Activated T-cell treated with anti-CD3 and anti-CD28 coated beads, Interleukin-2, amount 50 U/mL, for 72 hours (primary cell): Measurements from ENCODE around the gene C1orf50. TPM values are rescaled to one million over a fixed set of nuclear protein-coding genes. Genes with fewer than 3 reads are reported as not detected.
A peak's percentile ranks its signal among the peaks of the same experiment; 100 is the strongest.

ENCODE experiments used
- ATAC-seq, 2 donors: fragments of 150-1000 bp; cut with Tn5 transposase; replicated peaks in 1 of 2; 2 replicates each; pipeline ENCODE4 v1.10.0; 2021; ENCODE audit warnings: moderate library complexity in 2 of 2, mild to moderate bottlenecking in 1 of 2
- DNase-seq, 2 donors: peaks; one replicate each; pipeline ENCODE4 v3.0.0; 2021 to 2022; ENCODE audit warnings: mixed read lengths in 1 of 2
- H3K27ac Mint-ChIP-seq: one replicate; pipeline ENCODE4 v1.8.0; 2022; ENCODE audit warnings: mild to moderate bottlenecking, moderate library complexity, mixed read lengths
- H3K27me3 Mint-ChIP-seq: one replicate; pipeline ENCODE4 v1.8.0; 2022; ENCODE audit warnings: low read depth, mixed read lengths
- H3K36me3 Mint-ChIP-seq, 2 donors: one replicate each; pipeline ENCODE4 v1.8.0; 2022; ENCODE audit warnings: mixed read lengths in 2 of 2, mild to moderate bottlenecking in 1 of 2; ENCODE audit not compliant: insufficient read depth in 2 of 2
- H3K4me1 Mint-ChIP-seq: one replicate; pipeline ENCODE4 v1.8.0; 2022; ENCODE audit warnings: low read depth, mixed read lengths
- H3K4me3 Mint-ChIP-seq, 2 donors: one replicate each; pipeline ENCODE4 v1.8.0; 2022; ENCODE audit warnings: mild to moderate bottlenecking in 2 of 2, mixed read lengths in 2 of 2, moderate library complexity in 2 of 2
- H3K9me3 Mint-ChIP-seq, 2 donors: one replicate each; pipeline ENCODE4 v1.8.0; 2022; ENCODE audit warnings: mixed read lengths in 2 of 2
- total RNA-seq, 2 donors: library from RNA; stranded (reverse); gene quantifications; one replicate each; pipeline ENCODE4 v1.2.3, GENCODE V29; 2022

The C1orf50 gene
- total RNA-seq, 2 donors from 2014 or later = 11.7 to 12.2 TPM

DNA sequence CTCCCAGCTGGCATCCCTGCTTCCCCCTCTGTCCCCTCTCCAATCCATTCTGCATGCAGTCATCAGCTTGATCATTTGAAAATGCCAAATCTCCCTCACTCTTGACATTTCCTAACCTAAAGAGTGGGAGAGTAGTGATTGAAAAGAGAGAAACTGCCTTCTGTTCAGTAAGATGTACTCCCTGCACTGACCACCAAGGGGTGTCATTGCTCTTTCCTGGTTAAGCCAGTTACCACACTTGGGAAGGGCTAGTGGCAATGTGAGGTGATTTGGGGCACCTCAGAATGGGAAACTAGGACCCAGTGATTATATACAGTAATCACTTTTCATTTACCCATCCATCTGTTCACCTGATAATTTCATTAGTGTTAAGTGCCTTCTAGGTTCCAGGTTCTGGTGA is 10.8 kb downstream of the C1orf50 start:
- no peaks in the 10 kb centered on the region for H3K27me3 Mint-ChIP-seq
- no peak overlapping the region for H3K4me3 Mint-ChIP-seq
- DNase-seq (peak; percentile 34 to 37), ATAC-seq (peak; percentile 51 to 62)
- H3K36me3 Mint-ChIP-seq = peaks cover 6 to 14% of the 10 kb centered on the region in 2 donors
- peak overlapping the region; percentile 74 for H3K27ac Mint-ChIP-seq
- no peaks in the 10 kb centered on the region for H3K9me3 Mint-ChIP-seq
- peaks cover 20% of the 10 kb centered on the region for H3K4me1 Mint-ChIP-seq

DNA sequence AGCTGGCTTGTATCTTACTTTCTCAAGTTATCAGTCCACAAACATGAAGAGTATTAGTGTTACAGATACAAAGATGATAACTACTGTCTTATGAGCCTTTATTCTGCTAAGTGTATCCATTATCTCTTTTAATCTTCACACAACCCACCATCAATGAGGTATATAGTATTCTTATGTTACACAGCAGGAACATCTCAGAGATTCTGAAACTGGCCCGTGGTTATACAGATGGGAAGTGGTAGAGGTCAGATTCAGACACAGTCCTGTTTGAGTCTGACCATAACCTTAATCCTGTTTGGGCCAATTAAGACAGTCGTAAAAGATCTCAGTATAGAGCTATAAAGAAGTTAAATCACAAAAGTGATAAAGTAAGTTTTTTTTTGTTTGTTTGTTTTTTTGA is 12.7 kb downstream of the C1orf50 start:
- peaks cover 8 to 17% of the 10 kb centered on the region in 2 donors for H3K36me3 Mint-ChIP-seq
- ATAC-seq = peak in 1 of 2 donors; percentile 39
- peaks cover 17% of the 10 kb centered on the region for H3K4me1 Mint-ChIP-seq
- no peak for DNase-seq
- no peak overlapping the region for H3K4me3 Mint-ChIP-seq
- no peak overlapping the region for H3K27ac Mint-ChIP-seq
- no peaks in the 10 kb centered on the region for H3K9me3 Mint-ChIP-seq
- no peaks in the 10 kb centered on the region for H3K27me3 Mint-ChIP-seq

DNA sequence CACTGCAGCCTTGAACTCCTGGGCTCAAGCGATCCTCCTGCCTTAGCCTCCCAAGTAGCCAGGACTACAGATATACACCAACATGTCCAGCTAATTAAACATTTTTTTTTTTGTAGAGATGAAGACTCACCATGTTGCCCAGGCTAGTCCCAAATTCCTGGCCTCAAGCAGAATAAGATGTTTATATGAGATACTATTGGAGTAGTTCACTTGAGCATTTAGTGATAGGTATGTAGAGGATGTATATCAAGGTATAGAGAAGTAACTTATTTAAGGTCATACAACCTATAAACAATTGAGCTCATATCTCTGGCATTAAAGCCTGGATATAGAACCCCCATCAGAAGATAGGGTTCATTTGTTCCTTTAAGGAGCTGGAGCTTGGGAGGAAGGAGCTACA is 13.1 kb downstream of the C1orf50 start:
- Mint-ChIP-seq H3K27ac (no peak overlapping the region), H3K4me3 (no peak overlapping the region), H3K36me3 (peaks cover 8 to 17% of the 10 kb centered on the region in 2 donors), H3K9me3 (no peaks in the 10 kb centered on the region), H3K27me3 (no peaks in the 10 kb centered on the region), H3K4me1 (peaks cover 19% of the 10 kb centered on the region)
- DNase-seq (no peak), ATAC-seq (no peak)

DNA sequence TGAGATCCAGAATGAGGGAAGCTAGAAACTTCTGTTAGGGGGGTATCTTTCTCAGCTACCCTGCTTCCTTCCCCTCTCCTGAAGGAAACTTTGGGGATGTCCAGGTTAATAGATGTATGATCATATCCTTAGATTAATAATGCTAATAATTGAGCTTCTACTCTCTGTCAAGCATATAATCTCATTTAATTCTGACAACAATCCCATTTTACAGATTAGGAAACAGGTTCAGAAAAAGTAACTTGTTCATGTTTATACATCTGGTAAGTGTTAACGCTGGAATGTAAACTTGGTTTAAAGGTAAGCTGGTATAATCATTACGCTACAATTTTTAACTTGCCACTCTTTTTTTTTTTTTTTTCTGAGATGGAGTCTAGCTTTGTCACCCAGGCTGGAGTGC is 16.0 kb downstream of the C1orf50 start:
- no peak for ATAC-seq
- Mint-ChIP-seq H3K36me3 (peaks cover 8 to 16% of the 10 kb centered on the region in 2 donors), H3K27ac (no peak overlapping the region), H3K27me3 (no peaks in the 10 kb centered on the region), H3K4me1 (peaks cover 22% of the 10 kb centered on the region), H3K4me3 (no peak overlapping the region), H3K9me3 (no peaks in the 10 kb centered on the region)
- DNase-seq = no peak

DNA sequence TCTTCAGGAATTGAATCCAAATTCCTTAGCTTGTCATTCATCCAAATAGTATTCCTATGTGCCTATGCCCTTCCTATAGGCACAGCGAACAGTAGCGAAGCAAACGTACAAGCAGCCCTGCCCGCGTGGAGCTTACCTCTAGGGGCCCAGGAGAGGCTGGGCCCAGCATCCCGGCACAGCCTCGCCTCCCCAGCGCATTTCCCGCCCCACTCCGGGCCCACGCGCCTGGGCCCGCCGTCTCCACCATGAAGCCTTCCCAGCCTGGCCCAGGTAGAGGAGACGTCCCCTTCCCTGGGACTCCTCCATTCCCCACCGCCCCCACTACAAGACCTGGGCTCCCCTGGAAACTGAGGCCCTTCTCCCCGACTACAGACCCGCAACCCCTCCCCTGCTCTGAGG is 17.5 kb downstream of the C1orf50 start:
- ATAC-seq = no peak
- Mint-ChIP-seq H3K36me3 (peaks cover 5 to 10% of the 10 kb centered on the region in 2 donors), H3K27me3 (no peaks in the 10 kb centered on the region), H3K27ac (no peak overlapping the region), H3K4me1 (peaks cover 21% of the 10 kb centered on the region), H3K4me3 (peak overlapping the region in 1 of 2 donors; percentile 17), H3K9me3 (no peaks in the 10 kb centered on the region)
- DNase-seq = no peak

DNA sequence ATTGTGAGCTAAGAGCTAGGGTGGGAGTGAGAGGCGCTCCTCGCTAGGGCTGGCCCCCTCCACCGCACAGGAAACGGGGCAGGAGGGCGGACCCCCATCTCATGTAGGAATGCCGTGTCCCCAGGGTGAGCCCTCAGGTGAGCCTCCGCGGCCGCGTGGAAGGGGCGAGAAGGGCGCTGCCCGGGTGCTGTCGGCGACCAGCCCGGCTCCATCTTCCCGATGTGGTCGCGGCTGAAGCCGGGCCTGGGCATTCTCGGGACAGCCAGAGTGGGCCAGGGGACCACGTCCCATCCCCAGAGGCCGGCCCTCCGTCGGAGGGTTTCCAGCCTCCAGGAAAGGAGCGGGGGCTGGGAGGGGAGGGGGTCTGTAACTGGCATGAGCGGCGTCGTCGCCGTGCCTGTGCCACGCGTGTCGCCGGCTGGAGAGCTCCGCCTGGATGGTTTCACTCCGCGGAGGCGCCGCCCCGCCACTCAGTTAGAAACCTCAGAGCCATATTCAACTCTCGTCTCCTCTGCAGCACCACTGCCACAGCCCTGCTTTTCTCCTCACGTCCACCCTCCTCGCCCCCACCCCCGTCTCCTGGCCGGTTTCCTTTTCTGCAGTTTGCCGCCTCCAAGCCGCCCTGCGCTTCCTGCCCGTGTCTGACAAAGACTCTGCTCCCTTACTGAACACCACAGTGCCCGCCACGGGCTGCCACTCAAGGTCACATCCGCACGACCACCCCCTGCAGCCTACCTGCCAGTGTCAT is 18.1 kb downstream of the C1orf50 start, which contains the start of gene TMEM269:
Gene TMEM269, plus strand, starts transcription at position 46 of the 748 bp plus-strand sequence. CDS start 4,903 bp downstream, outside the sequence.
- DNase-seq (peak; percentile 49 to 55), ATAC-seq (peak; percentile 81 to 83)
- Mint-ChIP-seq H3K36me3 (peaks cover 5 to 10% of the 10 kb centered on the region in 2 donors), H3K27ac (no peak within 1 kb of the TSS), H3K27me3 (no peaks in the 10 kb centered on the region), H3K4me1 (peaks cover 17% of the 10 kb centered on the region), H3K9me3 (no peaks in the 10 kb centered on the region), H3K4me3 (peak within 1 kb of the TSS; percentile 63 to 73)

DNA sequence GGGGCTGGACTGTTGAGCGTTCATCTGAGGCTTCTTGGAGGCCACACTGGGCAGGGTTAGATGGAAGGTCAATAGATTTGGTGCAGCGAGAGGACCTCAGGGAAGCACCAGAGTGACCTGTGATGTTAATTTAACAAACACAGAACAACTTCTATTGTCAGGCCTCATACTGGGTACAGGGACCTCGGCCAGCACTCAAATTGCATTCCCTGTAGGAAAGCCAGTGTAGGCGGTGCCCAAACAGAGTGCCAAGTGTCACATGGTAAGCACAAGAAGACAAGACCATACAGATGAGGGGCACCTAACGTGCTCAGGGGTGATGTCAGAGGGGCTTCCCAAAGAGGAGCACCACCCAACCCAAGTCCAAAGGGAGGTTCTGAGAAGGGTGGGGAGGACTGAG is 19.0 kb downstream of the C1orf50 start:
- Mint-ChIP-seq H3K36me3 (peaks cover 5 to 10% of the 10 kb centered on the region in 2 donors), H3K27ac (no peak overlapping the region), H3K27me3 (no peaks in the 10 kb centered on the region), H3K9me3 (no peaks in the 10 kb centered on the region), H3K4me1 (peaks cover 17% of the 10 kb centered on the region), H3K4me3 (peak overlapping the region in 1 of 2 donors; percentile 63)
- ATAC-seq (no peak), DNase-seq (no peak)

DNA sequence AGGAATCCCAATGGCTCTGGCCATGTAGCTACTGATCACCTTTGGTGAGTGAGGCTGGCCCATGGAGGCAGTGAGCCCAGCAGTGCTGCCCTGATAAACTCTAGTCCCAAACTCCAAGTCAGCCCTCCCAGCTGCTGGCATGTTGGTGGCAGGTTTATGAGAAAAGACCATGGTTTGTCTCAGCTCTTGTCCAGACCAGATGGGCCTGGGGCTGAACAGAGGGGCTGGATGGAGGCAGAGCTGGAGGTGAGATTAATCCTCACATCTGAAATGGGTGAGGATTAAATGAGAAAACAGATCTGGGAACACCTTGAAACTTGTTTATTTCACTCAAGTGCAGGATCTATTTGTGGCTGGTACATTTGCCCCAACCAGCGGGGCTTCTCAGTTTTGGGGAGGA is 21.0 kb downstream of the C1orf50 start:
- ATAC-seq (no peak), DNase-seq (no peak)
- Mint-ChIP-seq H3K36me3 (peaks cover 2 to 6% of the 10 kb centered on the region in 2 donors), H3K4me3 (no peak overlapping the region), H3K27me3 (no peaks in the 10 kb centered on the region), H3K27ac (no peak overlapping the region), H3K4me1 (peaks cover 17% of the 10 kb centered on the region), H3K9me3 (no peaks in the 10 kb centered on the region)

DNA sequence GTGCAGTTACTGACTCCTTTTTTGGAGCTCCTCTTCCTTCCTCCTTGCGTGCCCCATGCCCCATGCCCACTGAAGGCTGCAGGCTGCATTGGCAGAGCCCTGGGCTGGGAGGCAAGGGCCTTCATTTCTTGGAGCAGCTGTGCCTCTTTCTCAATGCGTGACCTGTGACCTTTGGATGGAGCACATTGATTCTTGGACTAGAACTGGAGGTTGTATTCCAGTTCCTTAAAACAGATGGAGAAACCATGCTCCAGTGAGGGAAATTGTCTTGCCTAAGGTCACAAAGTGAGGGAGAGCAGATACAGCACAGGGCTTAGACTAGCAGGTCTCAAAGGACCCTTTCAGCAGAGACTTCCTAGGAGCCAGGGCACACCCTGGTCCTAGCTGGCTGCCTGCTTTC is 26.8 kb downstream of the C1orf50 start:
- no peak for ATAC-seq
- no peaks in the 10 kb centered on the region for H3K9me3 Mint-ChIP-seq
- no peaks in the 10 kb centered on the region for H3K36me3 Mint-ChIP-seq
- no peaks in the 10 kb centered on the region for H3K27me3 Mint-ChIP-seq
- no peak for DNase-seq
- no peak overlapping the region for H3K27ac Mint-ChIP-seq
- no peaks in the 10 kb centered on the region for H3K4me1 Mint-ChIP-seq
- no peak overlapping the region for H3K4me3 Mint-ChIP-seq

DNA sequence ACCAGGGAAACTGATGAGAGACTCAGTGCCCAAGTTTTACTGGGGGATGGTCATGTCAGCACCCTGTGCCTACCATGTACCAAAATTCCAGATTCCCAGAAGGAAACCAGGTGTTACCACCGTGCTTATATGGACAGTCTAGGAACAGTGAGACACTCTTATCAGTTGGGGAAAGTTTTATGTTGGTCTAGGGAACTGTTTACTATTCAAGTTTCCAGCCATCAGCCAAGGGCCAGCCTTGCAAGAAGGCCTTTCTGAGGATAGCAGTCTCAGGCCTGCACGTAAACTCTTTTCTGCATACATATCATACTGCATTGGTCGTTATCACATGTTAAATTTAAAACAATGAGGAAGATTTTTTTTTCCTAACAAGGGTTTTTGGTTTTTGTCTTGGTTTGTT is 30.4 kb downstream of the C1orf50 start:
- H3K27me3 Mint-ChIP-seq = no peaks in the 10 kb centered on the region
- H3K9me3 Mint-ChIP-seq = no peaks in the 10 kb centered on the region
- ATAC-seq (no peak), DNase-seq (no peak)
- H3K27ac Mint-ChIP-seq = no peak overlapping the region
- H3K4me3 Mint-ChIP-seq = no peak overlapping the region
- H3K4me1 Mint-ChIP-seq = no peaks in the 10 kb centered on the region
- no peaks in the 10 kb centered on the region for H3K36me3 Mint-ChIP-seq

DNA sequence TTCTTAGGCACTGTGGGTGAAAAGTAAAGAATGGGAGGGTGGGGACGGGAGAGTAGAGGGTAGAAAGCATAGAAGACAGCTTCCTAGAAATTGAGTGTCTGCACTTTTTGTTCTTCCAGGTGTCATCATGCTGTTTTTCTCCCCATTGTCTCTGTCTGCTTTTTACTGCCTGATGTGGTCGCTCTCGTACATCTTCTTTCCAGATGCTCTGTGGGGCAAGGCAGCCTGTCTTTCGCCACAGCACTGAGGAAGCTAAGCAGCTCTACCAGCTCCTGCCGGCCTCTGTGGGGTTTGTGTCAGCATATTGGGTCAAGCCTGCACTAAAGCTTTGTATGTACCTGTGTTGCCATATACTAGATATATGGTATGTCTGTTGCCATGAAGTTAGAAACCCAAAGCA is 30.9 kb downstream of the C1orf50 start:
- Mint-ChIP-seq H3K4me3 (no peak overlapping the region), H3K27me3 (no peaks in the 10 kb centered on the region), H3K36me3 (no peaks in the 10 kb centered on the region), H3K4me1 (no peaks in the 10 kb centered on the region), H3K27ac (no peak overlapping the region), H3K9me3 (no peaks in the 10 kb centered on the region)
- ATAC-seq (no peak), DNase-seq (no peak)

DNA sequence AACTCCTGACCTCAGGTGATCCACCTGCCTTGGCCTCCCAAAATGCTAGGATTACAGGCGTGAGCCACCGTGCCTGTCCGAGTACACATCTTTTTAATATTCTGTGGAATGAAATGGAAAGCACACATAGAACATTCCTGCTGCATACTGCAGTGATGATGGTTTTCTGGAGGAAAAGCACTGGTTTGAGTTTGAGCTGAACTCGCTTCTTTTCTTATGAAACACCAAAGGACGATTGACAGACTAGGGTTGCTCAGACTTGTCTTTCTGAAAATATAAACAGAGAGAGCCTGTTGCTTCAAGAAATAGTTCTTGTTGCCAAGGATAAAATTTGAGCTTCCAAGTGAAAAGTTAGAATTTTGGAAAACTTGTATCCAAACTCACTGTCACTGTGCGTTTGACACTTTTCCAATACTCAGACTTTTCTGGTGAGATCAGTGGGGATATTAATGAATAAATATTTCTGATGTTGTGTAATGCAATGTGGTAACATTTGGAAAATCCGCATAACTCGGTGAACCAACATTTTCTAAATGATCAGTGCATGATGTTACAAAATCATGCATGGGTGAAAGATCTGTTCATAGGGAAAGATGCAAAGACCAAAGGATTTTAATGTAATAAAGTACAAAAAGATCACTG is 34.9 kb downstream of the C1orf50 start:
- Mint-ChIP-seq H3K9me3 (peaks cover 0 to 1% of the 10 kb centered on the region in 2 donors), H3K4me3 (no peak overlapping the region), H3K27me3 (no peaks in the 10 kb centered on the region), H3K4me1 (no peaks in the 10 kb centered on the region), H3K36me3 (peaks cover 0 to 2% of the 10 kb centered on the region in 2 donors), H3K27ac (no peak overlapping the region)
- ATAC-seq (no peak), DNase-seq (no peak)

DNA sequence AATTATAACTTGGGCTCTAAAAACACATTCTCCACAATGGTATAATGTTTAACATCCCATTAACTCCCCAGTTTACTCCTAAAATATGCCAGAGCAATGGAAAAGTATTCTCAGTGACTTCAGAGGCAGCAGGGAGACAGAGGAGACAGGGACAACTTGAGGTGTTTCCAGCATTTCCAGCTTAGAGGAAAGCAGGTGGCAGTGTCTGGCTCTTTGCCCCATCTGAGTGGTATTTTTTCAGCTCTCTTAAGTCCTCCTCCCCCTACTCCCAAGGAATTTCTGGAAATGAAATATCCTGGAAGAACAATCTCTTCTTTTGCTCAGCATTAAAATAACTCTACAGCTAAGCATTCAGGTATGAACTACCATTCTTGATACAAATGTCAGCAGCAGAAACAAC is 39.1 kb downstream of the C1orf50 start:
- H3K4me3 Mint-ChIP-seq = no peak overlapping the region
- ATAC-seq (no peak), DNase-seq (no peak)
- peak overlapping the region; percentile 40 for H3K27ac Mint-ChIP-seq
- H3K4me1 Mint-ChIP-seq = no peaks in the 10 kb centered on the region
- no peaks in the 10 kb centered on the region for H3K27me3 Mint-ChIP-seq
- peaks cover 0 to 2% of the 10 kb centered on the region in 2 donors for H3K36me3 Mint-ChIP-seq
- H3K9me3 Mint-ChIP-seq = peaks cover 0 to 1% of the 10 kb centered on the region in 2 donors
